HepG2 (cell line): ENCODE measurements around the gene IMPDH1. TPM values are rescaled to one million over a fixed set of nuclear protein-coding genes. Genes with fewer than 3 reads are reported as not detected.

Source experiments
- ATAC-seq: fragments of 200-7000 bp; cut with Tn5 transposase; 3 replicates; pipeline ENCODE4 v1.9.1; 2020; ENCODE audit warnings: mild to moderate bottlenecking, moderate library complexity
- BruUV-seq: library from RNA; stranded (reverse); fragments of 400-500 nt; replicated peaks from 2 replicates; lab custom pipeline; 2021; lab: Mats Ljungman, UMichigan
- CTCF ChIA-PET: fragments of 300-600 bp; formaldehyde crosslinking; extraction: SDS; loops from one replicate; lab custom pipeline; 2021; ENCODE audit warnings: low total read pairs, inconsistent platforms, low intra/inter-chr PET ratio; lab: Yijun Ruan, JAX
- POLR2A ChIA-PET: fragments of 350-600 bp; sonication (Branson Sonifier 250); formaldehyde crosslinking; loops from one replicate; lab custom pipeline; 2020; ENCODE audit warnings: antibody characterized with exemption, inconsistent platforms; lab: Yijun Ruan, JAX
- DNase-seq: peaks from one replicate; pipeline ENCODE4 v3.0.0-alpha.2; 2015; ENCODE audit warnings: low spot score
- FAIRE-seq: peaks from 3 replicates; lab custom pipeline; 2011; peaks lifted over from hg19 to GRCh38; lab: Jason Lieb, UNC
- H2AFZ ChIP-seq: one replicate; pipeline ENCODE4 v1.6.1; 2011; ENCODE audit warnings: low read length, inconsistent platforms
- H3K27ac ChIP-seq: fragments of 300-600 bp; 3 replicates; pipeline ENCODE4 v1.8.0; 2011; ENCODE audit warnings: mixed run types, mild to moderate bottlenecking, mixed read lengths, low read length, inconsistent platforms; ENCODE audit not compliant: insufficient read depth; ENCODE audit errors: extremely low read length
- H3K27me3 ChIP-seq, 2 experiments: fragments of 200-600 bp in 1 of 2; 2 replicates in 1 of 2; 3 replicates in 1 of 2; pipeline versions ENCODE4 v1.6.0 to v1.8.0; 2011; ENCODE audit warnings: low read length in 2 of 2, mild to moderate bottlenecking in 2 of 2, moderate library complexity in 2 of 2, inconsistent platforms in 1 of 2; ENCODE audit not compliant: insufficient read depth in 2 of 2, control insufficient read depth in 1 of 2
- H3K36me3 ChIP-seq, 2 experiments: fragments of 200-600 bp in 1 of 2; replicated peaks in 1 of 2; 2 replicates in 1 of 2; 3 replicates in 1 of 2; pipeline versions ENCODE4 v1.5.1 to v1.8.0; 2011; ENCODE audit warnings: low read length in 2 of 2, inconsistent platforms in 1 of 2; ENCODE audit not compliant: insufficient read depth in 2 of 2, control insufficient read depth in 1 of 2
- H3K4me1 ChIP-seq: 2 replicates; pipeline ENCODE4 v1.5.1; 2012; ENCODE audit warnings: low read length, inconsistent platforms; ENCODE audit not compliant: insufficient read depth
- H3K4me2 ChIP-seq: 2 replicates; pipeline ENCODE4 v1.6.0; 2011; ENCODE audit warnings: low read depth, low read length, inconsistent platforms
- H3K4me3 ChIP-seq, 3 experiments: fragments of 200-600 bp in 1 of 3; sonication (generic), shearing (Covaris generic) in 1 of 3; replicated peaks in 1 of 3; 2 replicates each; pipeline ENCODE4 v1.5.1; 2011 to 2016; ENCODE audit warnings: low read length in 3 of 3, inconsistent platforms in 2 of 3, low read depth in 2 of 3, mild to moderate bottlenecking in 2 of 3, control low read depth in 1 of 3, mixed read lengths in 1 of 3; ENCODE audit not compliant: insufficient read depth in 1 of 3
- H3K79me2 ChIP-seq: one replicate; pipeline ENCODE4 v1.6.1; 2011; ENCODE audit warnings: low read length, inconsistent platforms; ENCODE audit not compliant: insufficient read depth
- H3K9ac ChIP-seq: 2 replicates; pipeline ENCODE4 v1.6.0; 2011; ENCODE audit warnings: mild to moderate bottlenecking, low read depth, low read length, inconsistent platforms; ENCODE audit not compliant: insufficient read depth
- H3K9me3 ChIP-seq: 2 replicates; pipeline ENCODE4 v1.5.1; 2012; ENCODE audit warnings: mild to moderate bottlenecking, low read length
- H4K20me1 ChIP-seq: 2 replicates; pipeline ENCODE4 v1.6.0; 2011; ENCODE audit warnings: inconsistent platforms, mild to moderate bottlenecking, low read length, moderate library complexity; ENCODE audit not compliant: insufficient read depth
- FOXP1 ChIP-seq, 2 experiments: fragments of 450-650 bp in 1 of 2; IDR thresholded peaks; 2 replicates each; pipeline ENCODE4 v1.6.1; 2017 to 2018; ENCODE audit warnings: antibody characterized with exemption in 1 of 2
- MNT ChIP-seq: fragments of 450-650 bp; IDR thresholded peaks from 2 replicates; pipeline ENCODE4 v1.6.1; 2016
- ZEB1 ChIP-seq: IDR thresholded peaks from 2 replicates; pipeline ENCODE4 v1.6.1; 2012; ENCODE audit warnings: mild to moderate bottlenecking, low read depth, inconsistent platforms; ENCODE audit not compliant: insufficient replicate concordance
- ZNF549 ChIP-seq: sonication (generic); formaldehyde crosslinking; IDR thresholded peaks from 2 replicates; pipeline ENCODE4 v1.5.0; 2020; ENCODE audit warnings: missing genetic modification reagents
- WGBS: methylation state at CpG from one replicate; pipeline ENCODE4 v1.1.6; 2017; ENCODE audit warnings: low lambda C conversion rate; 5-methylcytosine and 5-hydroxymethylcytosine counted together
- in situ Hi-C: cut with HindIII; loops from 2 replicates; pipeline ENCODE4 v1.10.0; 2017; ENCODE audit warnings: low pct_unique_long_range_greater_than_20kb; ENCODE audit not compliant: extremely low pct_ligation_motif_present
- intact Hi-C: fragments of 100-400 bp; cut with micrococcal nuclease; formaldehyde crosslinking; loops from one replicate; pipeline ENCODE4 v1.10.0; 2022; ENCODE audit not compliant: unreplicated experiment
- polyA plus RNA-seq, 8 experiments: library from polyadenylated mRNA; depleted of rRNA in 3 of 8; stranded (reverse) in 7 of 8; unstranded in 1 of 8; fragments of >200 nt; fragmentation: Illumina TruSeq in 4 of 8; extraction: Trizol in 4 of 8; gene quantifications; 2 replicates each; pipeline versions ENCODE4 v1.2.1 to v1.2.3, GENCODE V29; 2011 to 2016; ENCODE audit warnings: low read depth in 4 of 8, missing spikeins in 1 of 8, mixed read lengths in 1 of 8; ENCODE audit not compliant: insufficient read depth in 1 of 8
- total RNA-seq, 5 experiments: library from RNA; depleted of rRNA; stranded (reverse); fragments of >200 nt; fragmentation: Illumina TruSeq; extraction: Trizol; gene quantifications; 2 replicates each; pipeline ENCODE4 v1.2.3, GENCODE V29; 2016; ENCODE audit warnings: low read depth in 1 of 5

The IMPDH1 gene
- total and polyA plus RNA-seq, 2 of the 13 experiments (the other 11 are each of a cell fraction or from before 2014, with no cell fraction given) = 22.8 to 34.0 TPM

- intact Hi-C loops = no loop called here
- DNase-seq (no peak), FAIRE-seq (no peak), ATAC-seq (no peak; the same call in 2 of the 3 replicates)
- peak; percentile 87 for TF ChIP-seq MNT
- no peak for TF ChIP-seq FOXP1 (IDR thresholded peaks at IDR 0.05)
- no peak for TF ChIP-seq FOXP1 (CRISPR knock-in tag; IDR thresholded peaks at IDR 0.05)
- Histone ChIP-seq H3K4me2 (no peak overlapping the region), H2AFZ (no peak overlapping the region), H3K4me1 (peaks cover 21% of the 10 kb centered on the region), H3K79me2 (no peaks in the 10 kb centered on the region), H3K9me3 (no peaks in the 10 kb centered on the region), H3K4me3 (no peak overlapping the region), H3K27me3 (peaks cover 0 to 18% of the 10 kb centered on the region in 2 experiments; a peak in 3 of 5 replicates), H3K27ac (no peak overlapping the region), H3K9ac (no peak overlapping the region), H3K36me3 (no peaks in the 10 kb centered on the region), H4K20me1 (no peaks in the 10 kb centered on the region)
- BruUV-seq = no TSS peak
- WGBS = 21% methylated on average over 4 of the region's 5 CpGs
- ChIA-PET CTCF (no interaction called here), POLR2A (no interaction called here)
- in situ Hi-C loops = loop anchor here (25.0 kb wide), 1 partner anchor 441 kb away; no protein-coding TSS in a partner anchor
Observed at GRCh38 chr7:128446306-128446705, 36.5 kb upstream of the IMPDH1 start.

- Histone ChIP-seq H3K9me3 (no peaks in the 10 kb centered on the region), H3K4me2 (peak overlapping the region; percentile 8; the same call in 1 of the 2 replicates), H3K36me3 (no peaks in the 10 kb centered on the region), H3K4me3 (no peak overlapping the region), H3K79me2 (no peaks in the 10 kb centered on the region), H3K4me1 (peaks cover 21% of the 10 kb centered on the region), H3K27me3 (peaks cover 0 to 18% of the 10 kb centered on the region in 2 experiments; a peak in 3 of 5 replicates), H3K27ac (no peak overlapping the region), H3K9ac (no peak overlapping the region), H2AFZ (no peak overlapping the region), H4K20me1 (no peaks in the 10 kb centered on the region)
- ChIA-PET POLR2A (interaction anchor here (0.6 to 2.8 kb wide), 4 partner anchors 9 to 1472 kb away, joined by 3 to 12 read pairs (median 3); partner anchors contain the start of gene HILPDA), CTCF (no interaction called here)
- WGBS = 11% methylated on average over 5 of the region's 7 CpGs
- TF ChIP-seq ZNF549 (no peak), ZEB1 (peak; percentile 16)
- intact Hi-C loops (no loop called here), in situ Hi-C loops (loop anchor here (25.0 kb wide), 1 partner anchor 443 kb away; no protein-coding TSS in a partner anchor)
- FAIRE-seq (no peak), ATAC-seq (peak; percentile 63), DNase-seq (no peak)
- no TSS peak for BruUV-seq
Observed at GRCh38 chr7:128443831-128444600, 34.2 kb upstream of the IMPDH1 start.
